SU-DHL-6 (cell line): ENCODE data around the gene SALL1.

ENCODE experiments used
- H2AFZ ChIP-seq: fragments of 200-600 bp; sonication (generic); 2 replicates; pipeline ENCODE4 v1.6.1; 2014; ENCODE audit warnings: low read depth, mild to moderate bottlenecking, moderate library complexity, mixed read lengths, antibody characterized with exemption, low read length; ENCODE audit not compliant: severe bottlenecking
- H3F3A ChIP-seq: fragments of 200-600 bp; shearing (Covaris generic); 2 replicates; pipeline ENCODE4 v1.6.0; 2016; ENCODE audit warnings: antibody characterized with exemption, mild to moderate bottlenecking; ENCODE audit not compliant: insufficient read depth
- H3K27ac ChIP-seq: fragments of 200-600 bp; sonication (generic); 2 replicates; pipeline ENCODE4 v1.5.1; 2016; ENCODE audit warnings: low read depth, mild to moderate bottlenecking, low read length, moderate library complexity, mixed read lengths
- H3K27me3 ChIP-seq: fragments of 200-600 bp; sonication (generic), shearing (Covaris generic); 2 replicates; pipeline ENCODE4 v1.6.0; 2014; ENCODE audit warnings: mild to moderate bottlenecking, low read length
- H3K36me3 ChIP-seq: fragments of 200-600 bp; sonication (generic); 2 replicates; pipeline ENCODE4 v1.6.1; 2014; ENCODE audit warnings: mild to moderate bottlenecking, low read length, mixed read lengths
- H3K4me2 ChIP-seq: fragments of 300-600, 200-600 bp; shearing (Covaris generic), sonication (generic); 2 replicates; pipeline ENCODE4 v1.6.0; 2014; ENCODE audit warnings: low read length, low read depth, mild to moderate bottlenecking; ENCODE audit not compliant: poor library complexity, severe bottlenecking
- H3K4me3 ChIP-seq: fragments of 200-600 bp; sonication (generic); 2 replicates; pipeline ENCODE4 v1.5.1; 2014; ENCODE audit warnings: antibody characterized with exemption, low read length, mild to moderate bottlenecking, mixed read lengths; ENCODE audit not compliant: insufficient read depth, poor library complexity, severe bottlenecking
- H3K79me2 ChIP-seq: fragments of 200-600 bp; sonication (generic); 2 replicates; pipeline ENCODE4 v1.6.1; 2014; ENCODE audit warnings: mild to moderate bottlenecking, low read length, moderate library complexity; ENCODE audit not compliant: insufficient read depth
- H3K9ac ChIP-seq: fragments of 200-600 bp; sonication (generic); 2 replicates; pipeline ENCODE4 v1.7.0; 2014; ENCODE audit warnings: mild to moderate bottlenecking, low read length
- H3K9me2 ChIP-seq: fragments of 200-600 bp; sonication (generic); replicated peaks from 2 replicates; pipeline ENCODE4 v1.6.1; 2014; ENCODE audit warnings: low read length; ENCODE audit not compliant: insufficient read depth
- H3K9me3 ChIP-seq: fragments of 200-600 bp; sonication (generic); 2 replicates; pipeline ENCODE4 v1.6.1; 2014; ENCODE audit warnings: low read length, mixed read lengths; ENCODE audit not compliant: insufficient read depth
- H4K20me1 ChIP-seq: fragments of 200-600 bp; sonication (generic); 2 replicates; pipeline ENCODE4 v1.6.1; 2014; ENCODE audit warnings: low read depth, mild to moderate bottlenecking, antibody characterized with exemption, low read length, moderate library complexity, mixed read lengths
- EZH2phosphoT487 ChIP-seq: fragments of 200-600 bp; sonication (generic), shearing (Covaris generic); conservative IDR thresholded peaks from 2 replicates; pipeline ENCODE4 v1.6.1; 2018; ENCODE audit warnings: mild to moderate bottlenecking, antibody characterized with exemption, low read length, moderate library complexity, mixed read lengths
- TF ChIP-seq, protein P1 (sequence below): fragments of 200-600 bp; sonication (generic); IDR thresholded peaks from one replicate; pipeline ENCODE4 v1.5.1; 2017; ENCODE audit warnings: antibody characterized with exemption, mild to moderate bottlenecking, low read length, moderate library complexity; ENCODE audit not compliant: insufficient read depth, poor library complexity, severe bottlenecking

SALL1 gene

DNA sequence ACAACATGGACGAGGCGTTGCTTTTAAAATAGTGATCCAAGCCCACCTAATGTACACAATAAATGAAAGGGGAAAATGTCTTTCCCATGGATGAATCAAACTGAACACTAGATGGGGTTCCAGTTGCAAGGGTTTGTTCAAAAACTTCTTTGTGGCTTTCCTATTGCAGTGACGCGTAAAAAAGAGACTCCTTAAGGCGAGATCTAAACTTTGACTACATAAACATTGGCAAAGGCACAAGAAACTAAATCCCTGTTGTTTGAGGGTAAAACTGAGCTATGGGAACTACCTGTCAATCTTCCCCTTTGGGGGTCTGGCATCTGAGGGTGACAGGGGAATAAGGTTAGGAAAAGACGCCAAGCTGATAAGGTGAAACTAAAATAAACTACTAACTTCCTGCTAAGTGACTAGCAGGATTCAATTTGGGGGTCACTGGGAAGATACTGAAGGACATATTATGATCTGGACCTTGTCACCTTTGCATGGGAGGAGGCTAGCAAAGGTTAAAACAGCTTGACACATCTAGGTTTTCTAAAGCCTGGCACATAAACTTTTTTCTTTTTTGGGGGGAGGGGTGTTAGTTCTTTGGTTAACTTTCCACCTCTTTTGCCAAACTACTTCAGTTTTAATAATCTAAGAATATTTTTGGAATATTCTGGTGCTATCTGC, 4.7 kb downstream of the SALL1 start:
- TF ChIP-seq, protein P1, sequence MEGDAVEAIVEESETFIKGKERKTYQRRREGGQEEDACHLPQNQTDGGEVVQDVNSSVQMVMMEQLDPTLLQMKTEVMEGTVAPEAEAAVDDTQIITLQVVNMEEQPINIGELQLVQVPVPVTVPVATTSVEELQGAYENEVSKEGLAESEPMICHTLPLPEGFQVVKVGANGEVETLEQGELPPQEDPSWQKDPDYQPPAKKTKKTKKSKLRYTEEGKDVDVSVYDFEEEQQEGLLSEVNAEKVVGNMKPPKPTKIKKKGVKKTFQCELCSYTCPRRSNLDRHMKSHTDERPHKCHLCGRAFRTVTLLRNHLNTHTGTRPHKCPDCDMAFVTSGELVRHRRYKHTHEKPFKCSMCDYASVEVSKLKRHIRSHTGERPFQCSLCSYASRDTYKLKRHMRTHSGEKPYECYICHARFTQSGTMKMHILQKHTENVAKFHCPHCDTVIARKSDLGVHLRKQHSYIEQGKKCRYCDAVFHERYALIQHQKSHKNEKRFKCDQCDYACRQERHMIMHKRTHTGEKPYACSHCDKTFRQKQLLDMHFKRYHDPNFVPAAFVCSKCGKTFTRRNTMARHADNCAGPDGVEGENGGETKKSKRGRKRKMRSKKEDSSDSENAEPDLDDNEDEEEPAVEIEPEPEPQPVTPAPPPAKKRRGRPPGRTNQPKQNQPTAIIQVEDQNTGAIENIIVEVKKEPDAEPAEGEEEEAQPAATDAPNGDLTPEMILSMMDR = no peak
- Histone ChIP-seq H3K36me3 (no peaks in the 10 kb centered on the region), H3K9me2 (no peaks in the 10 kb centered on the region), H3K4me3 (no peak overlapping the region), H3K27me3 (no peaks in the 10 kb centered on the region), H3K9me3 (no peaks in the 10 kb centered on the region), H3K79me2 (no peaks in the 10 kb centered on the region), H3F3A (no peaks in the 10 kb centered on the region), H3K27ac (no peak overlapping the region), H2AFZ (no peak overlapping the region), H4K20me1 (no peaks in the 10 kb centered on the region), H3K9ac (no peak overlapping the region), H3K4me2 (no peak overlapping the region)

DNA sequence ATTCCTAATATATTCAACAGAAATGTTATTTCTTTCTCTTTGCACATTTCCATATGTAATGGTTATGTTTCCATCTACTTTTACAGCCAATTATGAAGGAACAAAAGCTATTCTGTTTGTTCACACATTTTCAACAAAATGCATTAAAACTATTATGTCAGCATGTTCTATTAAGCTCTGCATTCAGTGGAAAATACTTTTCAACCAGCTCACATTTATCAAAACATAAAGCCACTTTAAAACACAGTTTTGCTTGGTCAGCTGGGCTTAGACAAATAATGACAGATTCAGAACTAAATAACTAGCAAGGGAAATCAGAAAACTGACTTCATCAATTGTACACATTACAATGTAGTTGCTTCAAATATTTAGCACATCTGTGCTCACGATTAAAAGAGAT, 6.9 kb downstream of the SALL1 start:
- H3K79me2 ChIP-seq = no peaks in the 10 kb centered on the region
- no peak overlapping the region for H3K4me3 ChIP-seq
- H3K9me2 ChIP-seq = no peaks in the 10 kb centered on the region
- H3K4me2 ChIP-seq = no peak overlapping the region
- no peak overlapping the region for H2AFZ ChIP-seq
- no peaks in the 10 kb centered on the region for H4K20me1 ChIP-seq
- H3K27me3 ChIP-seq = no peaks in the 10 kb centered on the region
- no peak overlapping the region for H3K9ac ChIP-seq
- no peaks in the 10 kb centered on the region for H3K36me3 ChIP-seq
- H3F3A ChIP-seq = no peaks in the 10 kb centered on the region
- no peak overlapping the region for H3K27ac ChIP-seq
- TF ChIP-seq, protein P1 = no peak
- no peak for TF ChIP-seq EZH2phosphoT487
- H3K9me3 ChIP-seq = no peaks in the 10 kb centered on the region

DNA sequence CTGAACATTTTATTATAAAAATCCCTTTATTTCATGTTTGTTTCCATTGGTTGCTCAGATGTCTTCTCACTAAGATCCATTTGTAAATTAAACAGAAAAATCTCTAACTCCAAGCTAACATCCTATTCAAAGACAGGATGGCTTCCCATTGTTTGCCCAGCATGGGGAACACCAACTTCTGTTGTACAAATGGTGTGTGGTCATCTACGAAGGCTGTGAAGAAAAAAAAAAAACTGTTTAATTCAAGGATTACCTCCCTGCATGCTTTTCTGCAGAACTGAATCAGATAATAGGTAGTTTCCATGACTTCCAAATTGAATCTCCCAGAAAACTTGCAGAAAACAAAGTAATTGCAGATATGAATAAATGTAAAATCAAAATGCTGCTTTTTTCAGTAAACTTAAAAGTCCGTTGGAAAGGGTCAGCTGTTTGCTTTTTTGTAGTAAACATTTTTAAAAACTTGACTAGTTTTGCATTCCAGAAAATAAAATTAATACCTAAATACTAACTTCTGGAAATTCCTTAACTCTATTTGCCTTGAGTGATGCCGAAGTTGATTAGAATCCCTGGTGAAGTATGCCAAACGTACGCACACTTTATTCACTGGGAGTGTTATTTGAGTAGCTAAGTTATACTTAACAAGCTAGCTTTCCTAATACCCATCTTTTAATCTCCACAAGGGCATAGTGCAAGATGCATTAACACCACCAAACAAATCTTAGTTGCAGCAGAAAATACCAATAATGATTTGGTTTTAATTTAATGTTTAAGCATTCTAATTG, 7.7 kb downstream of the SALL1 start:
- Histone ChIP-seq H3K4me3 (no peak overlapping the region), H3K27ac (no peak overlapping the region), H3K4me2 (no peak overlapping the region), H3K36me3 (no peaks in the 10 kb centered on the region), H3K9ac (no peak overlapping the region), H2AFZ (no peak overlapping the region), H3K27me3 (no peaks in the 10 kb centered on the region), H3F3A (no peaks in the 10 kb centered on the region), H4K20me1 (no peaks in the 10 kb centered on the region), H3K79me2 (no peaks in the 10 kb centered on the region), H3K9me3 (no peaks in the 10 kb centered on the region), H3K9me2 (no peaks in the 10 kb centered on the region)
- TF ChIP-seq, protein P1 = no peak
- no peak for TF ChIP-seq EZH2phosphoT487
